ENCODE results near the gene PTPRN2.
"Not testable (repeated sequence)": the region's sequence is repeated elsewhere in the genome, so short reads cannot be mapped to it uniquely, and the experiment has no call there.

The PTPRN2 gene

DNA sequence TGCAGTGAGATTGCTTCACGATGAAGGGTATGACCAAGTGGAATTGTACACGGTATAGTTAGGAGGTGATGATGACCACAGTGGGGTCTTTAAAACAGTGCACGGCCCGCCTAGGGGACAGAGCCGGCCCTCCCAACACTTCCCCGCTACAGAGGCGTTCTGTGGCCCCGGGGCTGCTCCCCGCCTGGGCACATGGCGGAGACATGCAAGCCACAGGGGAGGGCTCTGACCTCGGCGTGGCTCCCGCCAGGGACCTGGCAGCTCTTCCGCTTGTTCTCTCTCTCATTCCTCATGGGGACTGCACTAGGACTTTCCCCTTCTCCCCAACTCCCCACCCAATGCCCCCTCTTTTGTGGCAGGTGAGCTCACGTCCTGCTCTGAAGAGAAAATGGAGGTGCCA, 857.0 kb downstream of the PTPRN2 start:
- DNase-seq (ENCODE audit: low read depth) = no peak
- H3K4me3 ChIP-seq (ENCODE audit: low read length) = no peak overlapping the region
- TF ChIP-seq, protein P1, sequence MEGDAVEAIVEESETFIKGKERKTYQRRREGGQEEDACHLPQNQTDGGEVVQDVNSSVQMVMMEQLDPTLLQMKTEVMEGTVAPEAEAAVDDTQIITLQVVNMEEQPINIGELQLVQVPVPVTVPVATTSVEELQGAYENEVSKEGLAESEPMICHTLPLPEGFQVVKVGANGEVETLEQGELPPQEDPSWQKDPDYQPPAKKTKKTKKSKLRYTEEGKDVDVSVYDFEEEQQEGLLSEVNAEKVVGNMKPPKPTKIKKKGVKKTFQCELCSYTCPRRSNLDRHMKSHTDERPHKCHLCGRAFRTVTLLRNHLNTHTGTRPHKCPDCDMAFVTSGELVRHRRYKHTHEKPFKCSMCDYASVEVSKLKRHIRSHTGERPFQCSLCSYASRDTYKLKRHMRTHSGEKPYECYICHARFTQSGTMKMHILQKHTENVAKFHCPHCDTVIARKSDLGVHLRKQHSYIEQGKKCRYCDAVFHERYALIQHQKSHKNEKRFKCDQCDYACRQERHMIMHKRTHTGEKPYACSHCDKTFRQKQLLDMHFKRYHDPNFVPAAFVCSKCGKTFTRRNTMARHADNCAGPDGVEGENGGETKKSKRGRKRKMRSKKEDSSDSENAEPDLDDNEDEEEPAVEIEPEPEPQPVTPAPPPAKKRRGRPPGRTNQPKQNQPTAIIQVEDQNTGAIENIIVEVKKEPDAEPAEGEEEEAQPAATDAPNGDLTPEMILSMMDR (conservative IDR thresholded peaks at IDR 0.05; ENCODE audit: low read length) = no peak

- DNase-seq (ENCODE audit: low read depth) = no peak
- H3K4me3 ChIP-seq (ENCODE audit: low read length) = no peak overlapping the region
- TF ChIP-seq, protein P1 (conservative IDR thresholded peaks at IDR 0.05; ENCODE audit: low read length) = no peak
Measured at GRCh38 chr7:157729566-157729965, 858.1 kb downstream of the PTPRN2 start.

GRCh38 chr7:157727964-157728615, 859.5 kb downstream of the PTPRN2 start:
- no peak overlapping the region for H3K4me3 ChIP-seq (ENCODE audit: low read length)
- TF ChIP-seq, protein P1 (conservative IDR thresholded peaks at IDR 0.05; ENCODE audit: low read length) = no peak
- no peak for DNase-seq (ENCODE audit: low read depth)

DNA sequence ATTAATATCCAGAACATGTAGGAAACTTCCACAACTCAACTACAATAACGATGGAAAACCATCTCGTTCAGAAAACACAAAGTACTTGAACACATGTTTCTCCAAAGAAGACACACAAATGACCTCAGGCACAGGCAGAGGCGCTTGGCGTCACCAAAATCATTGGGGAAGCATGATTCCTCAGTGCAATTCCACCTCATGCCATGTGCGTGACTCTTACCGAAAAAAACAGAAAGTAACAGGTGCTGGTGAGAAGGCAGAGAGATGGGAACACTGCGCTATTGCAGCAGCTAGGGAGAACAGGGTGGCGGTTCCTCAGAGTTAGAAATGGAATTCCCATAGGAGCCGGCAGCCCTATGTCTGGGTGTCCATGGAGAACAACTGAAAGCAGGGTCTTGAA, 860.9 kb downstream of the PTPRN2 start:
- TF ChIP-seq, protein P1 (conservative IDR thresholded peaks at IDR 0.05; ENCODE audit: low read length) = no peak
- no peak for DNase-seq (ENCODE audit: low read depth)
- H3K4me3 ChIP-seq (ENCODE audit: low read length) = no peak overlapping the region

DNA sequence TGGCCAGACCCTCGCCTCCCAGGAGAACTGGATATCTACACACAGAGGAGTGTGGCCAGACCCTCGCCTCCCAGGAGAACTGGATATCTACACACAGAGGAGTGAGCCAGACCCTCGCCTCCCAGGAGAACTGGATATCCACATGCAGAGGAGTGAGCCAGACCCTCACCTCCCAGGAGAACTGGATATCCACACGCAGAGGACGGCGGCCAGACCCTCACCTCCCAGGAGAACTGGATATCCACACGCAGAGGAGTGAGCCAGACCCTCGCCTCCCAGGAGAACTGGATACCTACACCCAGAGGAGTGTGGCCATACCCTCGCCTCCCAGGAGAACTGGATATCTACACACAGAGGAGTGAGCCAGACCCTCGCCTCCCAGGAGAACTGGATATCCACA, 862.3 kb downstream of the PTPRN2 start:
- H3K4me3 ChIP-seq (ENCODE audit: low read length); DNase-seq (ENCODE audit: low read depth): not testable (repeated sequence)

- no peak overlapping the region for H3K4me3 ChIP-seq (ENCODE audit: low read length)
- TF ChIP-seq, protein P1 (conservative IDR thresholded peaks at IDR 0.05; ENCODE audit: low read length) = no peak
- no peak for DNase-seq (ENCODE audit: low read depth)
Measured at GRCh38 chr7:157723205-157723604, 864.4 kb downstream of the PTPRN2 start.

DNA sequence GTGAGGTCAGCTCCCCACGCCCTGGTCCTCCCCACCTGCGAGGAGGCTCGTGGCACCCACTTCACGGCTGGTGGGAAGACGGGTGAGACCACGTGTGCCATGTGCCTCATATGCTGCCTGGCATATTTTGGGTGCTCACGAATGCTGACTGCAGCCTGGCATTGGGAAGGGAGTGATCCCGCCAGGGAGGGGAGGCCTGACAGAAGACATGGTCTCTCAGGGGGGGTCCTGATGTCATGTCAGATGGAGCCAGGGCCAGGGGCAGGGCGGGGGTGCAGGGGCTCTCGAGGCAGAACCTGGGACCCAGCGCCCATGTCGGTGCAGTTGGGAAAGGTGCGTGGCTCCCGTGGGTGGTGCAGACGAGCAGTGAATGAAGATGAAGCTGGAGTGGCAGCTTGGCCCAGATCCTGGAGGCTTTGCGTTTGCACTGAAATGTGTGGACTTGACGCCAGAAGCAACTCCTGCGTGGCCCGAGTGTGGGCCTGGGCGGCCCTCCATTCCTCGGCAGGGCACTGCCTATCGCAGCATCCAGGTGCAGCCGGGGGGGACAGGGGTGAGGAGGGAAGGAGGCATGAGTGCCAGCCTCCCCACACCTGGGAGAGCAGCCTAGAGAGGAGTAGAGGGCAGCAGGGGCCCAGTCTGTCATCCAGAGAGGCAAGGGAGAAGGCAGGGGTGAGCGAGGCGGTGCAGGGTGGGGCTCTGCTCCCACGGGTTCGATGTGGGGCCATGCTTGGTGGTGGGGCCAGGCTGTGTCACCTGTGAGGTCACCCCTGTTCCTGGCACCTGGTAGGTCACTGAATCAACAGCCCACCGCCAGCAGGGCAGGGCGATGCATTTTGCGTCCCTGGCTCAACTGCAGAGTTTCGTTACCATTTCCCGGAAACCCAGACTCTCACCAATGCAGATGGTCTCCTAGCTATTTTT, 865.2 kb downstream of the PTPRN2 start:
- TF ChIP-seq, protein P1 (conservative IDR thresholded peaks at IDR 0.05; ENCODE audit: low read length) = no peak
- H3K4me3 ChIP-seq (ENCODE audit: low read length) = no peak overlapping the region
- DNase-seq (ENCODE audit: low read depth) = no peak

All from AG10803 (cell line).